Activated T-cell treated with anti-CD3 and anti-CD28 coated beads for 24 hours (primary cell): ENCODE results near the gene EMP2.
"Not testable (repeated sequence)": the region's sequence is repeated elsewhere in the genome, so short reads cannot be mapped to it uniquely, and the experiment has no call there.

ENCODE experiments used
- DNase-seq: peaks from one replicate; pipeline ENCODE4 v3.0.0-alpha.2; 2020; ENCODE audit warnings: low read depth

Gene EMP2

DNA sequence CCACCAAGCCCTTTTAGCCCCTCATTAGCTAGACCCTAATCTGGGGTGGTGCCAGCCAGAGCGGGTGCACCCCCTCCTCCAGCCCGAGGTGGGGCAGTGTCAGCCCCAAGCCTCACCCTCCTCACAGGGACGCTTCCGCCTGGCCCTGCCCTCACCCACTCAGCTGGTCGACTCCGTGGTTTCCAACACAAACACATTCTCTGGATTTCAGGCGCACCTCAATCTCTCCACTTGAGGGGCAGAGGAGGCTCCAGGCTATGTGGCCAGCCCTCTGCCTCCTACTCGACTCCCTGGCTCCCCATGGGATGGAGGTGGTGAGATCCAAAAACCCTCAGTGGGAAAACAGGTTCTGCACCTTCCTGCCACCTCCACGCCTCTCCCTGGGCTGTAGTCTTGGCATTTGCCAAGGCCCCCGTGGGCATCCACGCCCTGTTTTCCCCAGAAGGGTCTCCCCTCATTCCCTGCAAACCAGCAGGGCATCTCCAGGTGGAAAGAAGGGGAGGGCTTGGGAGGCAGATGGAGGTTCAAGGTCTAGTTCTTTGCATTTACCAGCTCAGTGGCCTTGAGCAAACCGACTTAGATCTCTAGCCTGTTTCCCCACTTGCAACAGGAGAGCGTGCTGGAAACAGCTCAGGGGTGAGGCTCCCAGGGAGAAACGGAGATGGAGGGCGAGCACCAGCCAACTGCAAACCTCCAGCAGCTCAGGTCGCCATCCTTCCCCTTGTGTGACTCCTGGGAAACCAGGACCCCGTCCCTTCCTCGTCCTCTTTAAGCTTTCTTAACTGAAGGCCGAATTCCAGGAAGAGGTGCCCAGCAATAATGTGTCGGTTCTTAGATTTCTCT lies 1.7 kb downstream of the EMP2 start:
- DNase-seq: no peak

DNA sequence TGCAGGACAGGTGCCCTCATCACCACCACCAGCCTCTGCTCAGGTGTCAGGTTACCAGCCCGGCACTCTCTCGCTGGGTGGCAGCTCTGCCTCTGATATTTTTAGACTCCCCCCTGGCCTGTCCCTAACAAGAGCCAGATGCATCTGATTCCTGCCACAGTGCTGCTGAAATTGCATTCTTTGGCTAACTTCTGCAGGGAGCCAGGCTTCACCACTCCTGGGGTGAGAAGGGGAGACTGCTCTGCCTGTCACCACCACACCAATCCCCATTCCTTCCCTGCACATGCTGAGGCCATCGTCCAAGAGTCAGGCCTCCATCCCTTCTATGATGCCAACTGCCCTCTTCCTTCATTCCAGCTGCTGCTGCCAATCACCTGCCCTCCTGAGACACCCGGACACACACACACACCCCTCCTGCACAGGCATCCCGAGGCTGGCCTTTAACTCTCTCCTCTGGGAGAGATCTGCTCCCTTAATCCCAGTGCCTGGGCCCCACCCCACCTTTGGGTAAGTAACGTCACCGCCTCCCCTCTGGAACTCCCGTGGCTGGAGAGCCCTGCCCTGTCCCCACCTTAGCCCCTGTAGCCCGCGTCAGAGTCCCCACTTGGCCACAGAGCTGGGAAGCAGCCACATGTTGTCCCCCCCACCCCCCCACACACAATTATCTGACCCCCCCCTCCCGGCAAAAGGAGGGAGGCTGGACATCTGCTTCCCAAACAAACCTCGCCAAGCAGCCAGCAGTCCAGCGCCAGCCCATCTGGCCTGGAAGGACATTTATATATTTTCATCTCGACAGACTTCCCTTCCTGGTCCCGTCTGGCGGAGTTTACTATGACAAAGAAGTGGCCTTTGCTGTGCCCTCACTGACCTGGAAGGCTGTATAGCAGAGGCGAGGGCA lies 2.8 kb downstream of the EMP2 start:
- DNase-seq: no peak

DNA sequence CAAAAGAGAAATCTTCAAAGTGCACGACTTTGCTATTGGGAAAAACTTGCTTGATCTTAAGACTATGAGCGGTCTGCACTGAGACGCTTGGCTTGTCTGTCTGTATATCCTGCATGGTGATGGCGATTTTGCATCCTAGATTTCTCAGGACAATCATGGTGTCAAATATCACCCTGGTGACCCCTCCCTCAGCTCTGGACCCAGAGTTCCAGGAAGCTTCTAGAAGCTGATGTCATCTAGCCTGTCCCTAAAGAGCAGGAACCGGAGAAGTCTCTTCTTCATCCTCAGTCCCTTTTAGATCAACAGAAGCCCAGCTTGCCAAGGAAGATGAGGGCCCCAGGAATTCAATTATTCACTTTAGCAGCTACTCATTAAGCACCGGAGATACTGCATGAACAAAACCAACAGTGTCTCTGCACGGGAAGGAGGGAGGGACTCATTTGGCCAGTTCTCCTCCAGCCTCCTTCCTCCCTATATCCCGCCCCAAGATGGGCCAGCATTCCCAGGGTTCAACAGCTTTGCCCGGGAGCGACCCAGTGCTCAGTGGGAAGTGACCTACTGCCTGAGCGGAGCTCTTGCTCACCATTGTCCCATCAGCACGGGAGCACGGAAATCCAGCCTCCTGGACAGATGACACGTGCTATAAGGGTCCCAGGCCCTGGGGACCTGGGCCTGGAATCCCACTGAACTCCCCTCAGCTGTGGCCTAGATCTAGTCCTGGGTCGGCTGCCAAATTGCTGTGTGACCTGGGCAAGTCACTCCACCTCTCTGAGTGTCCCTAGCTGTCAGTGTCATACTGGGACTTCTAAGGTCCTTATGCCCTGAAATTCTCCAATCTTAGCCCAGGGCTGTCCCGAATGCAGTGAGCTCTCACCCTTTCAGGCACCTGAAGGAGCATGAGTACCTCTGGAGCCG lies 3.8 kb downstream of the EMP2 start:
- DNase-seq: no peak

DNA sequence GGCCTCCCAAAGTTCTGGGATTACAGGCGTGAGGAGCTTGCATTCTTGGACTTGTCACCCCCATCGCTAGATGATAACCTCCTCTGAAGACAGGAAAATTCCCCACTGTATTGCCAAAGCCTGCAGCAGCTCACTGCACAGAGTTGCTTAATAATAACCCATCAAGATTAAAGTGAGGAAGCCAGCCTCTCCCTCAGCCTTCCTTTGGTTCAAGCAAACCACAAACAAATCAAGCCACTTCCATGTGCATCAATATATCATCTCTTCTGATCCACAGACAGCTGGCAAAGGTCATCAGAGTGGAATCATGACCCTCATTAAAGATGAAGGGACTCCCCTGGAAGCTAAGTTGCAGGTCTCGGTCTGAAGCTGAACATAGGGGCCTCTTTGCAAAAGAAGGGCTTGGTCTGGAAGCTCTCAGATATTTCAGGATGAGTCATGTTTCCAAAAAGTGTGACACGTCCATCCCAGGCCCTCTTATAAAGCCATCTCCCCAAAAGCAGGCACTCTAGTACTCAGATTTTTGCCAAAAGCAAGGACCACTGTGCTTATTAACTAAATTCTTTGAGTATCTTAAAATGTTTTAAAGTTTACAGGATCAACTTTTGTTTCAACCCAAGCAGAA lies 4.8 kb downstream of the EMP2 start:
- DNase-seq: no peak

DNA sequence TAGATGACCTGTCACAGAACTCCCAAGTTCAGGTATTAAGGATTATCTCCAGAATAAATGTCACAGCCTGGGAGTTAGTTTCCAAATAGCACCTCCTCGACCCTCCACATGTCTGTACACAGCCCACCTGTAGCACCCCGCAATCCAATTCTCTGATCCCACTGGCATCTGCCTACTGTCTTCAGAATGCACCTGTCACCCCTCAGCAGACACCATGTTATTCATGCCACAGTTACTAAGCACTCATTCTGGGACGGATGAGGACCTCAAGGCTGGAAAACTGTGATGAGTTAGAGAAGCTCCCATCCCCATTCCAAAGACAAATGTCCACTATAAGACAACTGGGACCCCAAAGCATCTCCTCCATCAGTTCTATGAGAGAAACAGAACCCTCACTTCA lies 7.8 kb downstream of the EMP2 start:
- no peak for DNase-seq

DNA sequence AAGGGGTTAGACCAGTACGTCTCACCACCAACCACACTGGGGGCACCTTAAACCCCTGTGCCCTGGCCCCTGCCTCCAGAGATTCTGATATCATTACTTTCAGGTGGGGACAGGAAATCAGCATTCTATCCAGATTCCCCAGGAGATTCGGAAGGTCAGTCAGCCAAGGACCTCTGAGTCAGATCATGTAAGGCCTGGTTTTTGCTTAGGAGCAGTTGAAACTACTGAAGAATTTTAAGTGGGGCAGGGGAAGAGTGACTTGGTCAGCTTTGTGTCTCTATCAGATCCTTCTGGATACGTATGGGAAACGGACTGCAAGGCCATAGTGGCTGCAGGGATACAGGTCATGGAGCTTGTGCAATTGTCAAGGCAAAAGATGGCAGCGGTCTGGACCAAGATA lies 9.0 kb downstream of the EMP2 start:
- DNase-seq: no peak

DNA sequence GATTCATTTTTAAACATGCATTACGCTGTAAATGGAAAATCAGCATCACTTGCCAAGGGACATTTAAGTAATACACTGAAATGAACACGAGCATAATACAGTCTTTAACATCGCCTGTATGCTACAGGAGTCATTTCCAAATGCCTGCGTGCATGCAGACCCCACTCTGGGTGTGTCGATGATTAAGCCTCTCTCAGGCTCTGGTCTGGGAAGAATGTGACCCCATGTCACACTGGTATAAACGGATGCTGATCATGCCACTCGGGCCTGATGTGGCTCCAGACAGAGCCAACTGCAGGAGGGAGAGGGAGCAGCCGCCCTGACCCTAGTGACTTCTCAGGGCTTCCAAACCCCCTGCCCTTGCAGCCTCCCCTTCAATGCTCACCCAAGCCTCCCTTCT lies 10.8 kb downstream of the EMP2 start:
- DNase-seq: no peak

DNA sequence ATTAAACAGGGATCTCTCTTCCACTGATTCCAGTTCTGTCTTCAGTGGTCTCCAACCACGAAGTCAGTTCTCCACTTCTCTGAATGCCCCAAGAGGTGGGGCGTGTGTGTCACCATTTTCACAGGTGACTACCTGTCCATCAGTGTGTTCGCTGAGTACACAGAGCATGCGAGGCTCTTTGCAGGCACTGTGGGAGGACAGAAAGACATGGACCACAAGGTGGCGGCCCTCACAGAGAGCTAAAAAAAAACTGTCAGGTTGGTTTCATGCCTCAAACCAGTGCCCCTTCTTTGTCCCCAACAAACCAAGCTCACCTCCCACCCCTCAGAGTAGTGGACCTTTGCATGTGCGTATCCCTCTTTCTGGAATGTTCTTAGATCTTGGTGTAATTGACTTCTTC lies 13.8 kb downstream of the EMP2 start:
- DNase-seq: no peak

DNA sequence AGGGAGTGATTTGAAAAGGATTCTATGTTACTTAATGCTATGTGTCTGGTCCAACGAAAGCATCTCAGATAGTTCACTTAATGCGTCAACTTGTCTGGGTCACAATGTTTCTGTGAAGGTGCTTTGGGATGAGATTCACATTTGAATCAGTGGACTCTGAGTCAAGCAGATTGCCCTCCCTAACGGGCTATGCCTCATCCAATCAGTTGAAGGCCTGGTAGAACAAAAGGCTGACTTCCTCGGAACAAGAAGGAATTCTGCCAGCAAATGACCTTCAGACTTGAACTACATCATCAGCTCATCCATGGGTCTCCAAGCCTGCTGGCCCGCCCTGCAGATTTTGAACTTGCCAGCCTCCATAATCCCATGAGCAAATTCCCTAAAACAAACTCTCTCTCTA lies 15.2 kb downstream of the EMP2 start:
- DNase-seq: no peak

DNA sequence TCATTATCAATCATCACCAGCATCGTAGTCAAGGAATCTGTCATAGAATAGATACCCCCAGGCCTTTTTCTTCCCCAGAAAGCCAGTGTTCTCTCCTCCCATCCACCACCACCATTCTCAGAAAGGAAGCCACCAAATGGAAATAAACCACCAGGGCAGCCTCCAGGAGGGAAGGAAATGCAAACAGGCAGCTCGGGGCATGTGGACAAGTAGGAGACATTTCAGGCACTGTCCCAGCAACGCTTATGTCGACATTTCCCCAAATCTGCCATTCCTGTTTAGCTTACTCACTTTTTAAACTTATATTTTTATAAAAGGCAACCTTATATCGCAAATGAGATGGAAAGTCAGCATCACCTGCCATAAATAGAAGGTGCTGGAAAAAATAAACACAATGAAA lies 15.8 kb downstream of the EMP2 start:
- DNase-seq: no peak

DNA sequence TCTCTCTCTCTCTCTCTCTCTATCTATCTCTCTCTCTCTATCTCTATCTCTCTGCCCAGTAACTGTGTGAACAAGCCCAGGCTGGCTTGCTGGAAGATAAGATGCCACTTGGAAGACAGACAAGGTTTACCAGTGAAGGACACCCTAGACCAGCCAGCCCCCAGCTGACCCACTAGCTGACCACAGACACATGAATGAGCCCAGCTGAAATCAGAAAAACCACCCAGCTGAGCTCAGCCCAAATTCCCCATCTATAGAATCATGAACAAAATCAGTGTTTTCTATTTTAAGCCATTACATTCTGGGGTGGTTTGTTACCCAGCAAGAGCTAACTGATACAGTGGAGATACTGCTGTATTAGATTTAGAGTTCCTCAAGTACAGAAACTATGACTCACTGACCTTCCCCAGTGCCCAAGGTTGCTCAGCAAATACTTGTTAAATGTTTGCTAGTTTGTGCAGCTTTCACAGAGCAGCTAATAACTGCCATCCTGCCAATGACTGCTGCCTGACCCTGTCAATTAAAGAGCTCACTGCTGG lies 18.0 kb downstream of the EMP2 start:
- no peak for DNase-seq

DNA sequence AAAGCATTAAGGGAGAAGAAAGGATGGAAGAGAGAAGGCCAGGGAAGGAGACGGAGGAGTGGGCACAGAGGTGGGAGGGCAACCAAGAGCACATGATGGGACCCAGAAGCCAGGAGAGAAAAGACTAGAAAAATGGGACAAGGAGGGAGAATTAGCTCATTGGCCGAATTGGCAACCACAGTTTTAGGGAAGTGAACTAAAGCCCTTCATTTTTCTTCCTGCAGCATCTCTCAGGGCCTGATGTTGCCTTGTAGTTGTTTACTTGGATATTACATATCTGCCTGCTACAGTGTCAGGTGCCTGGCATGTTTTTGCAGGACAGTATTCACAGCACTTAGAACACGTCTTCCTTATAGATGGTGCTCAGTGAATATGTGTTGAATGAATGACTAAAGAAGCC lies 19.0 kb downstream of the EMP2 start:
- DNase-seq: no peak

DNA sequence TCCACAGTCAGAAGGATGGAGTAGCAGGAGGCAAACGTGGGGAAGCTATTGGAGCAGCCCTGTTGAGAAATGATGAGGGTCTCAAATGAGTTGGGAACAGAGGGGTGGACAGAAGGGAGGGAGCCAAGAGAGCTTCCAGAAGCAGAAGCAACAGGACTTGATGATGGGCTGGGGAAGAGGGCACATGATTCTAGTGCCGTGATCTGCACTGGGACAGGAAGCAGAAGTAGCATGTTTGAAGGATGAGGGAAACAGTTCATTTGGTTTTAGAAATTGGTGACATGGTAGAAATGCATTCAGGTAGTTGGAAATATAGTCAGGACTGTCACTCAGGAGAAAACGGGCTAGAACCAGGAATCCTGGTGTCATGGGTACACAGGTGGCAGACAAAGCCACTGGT lies 19.4 kb downstream of the EMP2 start:
- DNase-seq: no peak

DNA sequence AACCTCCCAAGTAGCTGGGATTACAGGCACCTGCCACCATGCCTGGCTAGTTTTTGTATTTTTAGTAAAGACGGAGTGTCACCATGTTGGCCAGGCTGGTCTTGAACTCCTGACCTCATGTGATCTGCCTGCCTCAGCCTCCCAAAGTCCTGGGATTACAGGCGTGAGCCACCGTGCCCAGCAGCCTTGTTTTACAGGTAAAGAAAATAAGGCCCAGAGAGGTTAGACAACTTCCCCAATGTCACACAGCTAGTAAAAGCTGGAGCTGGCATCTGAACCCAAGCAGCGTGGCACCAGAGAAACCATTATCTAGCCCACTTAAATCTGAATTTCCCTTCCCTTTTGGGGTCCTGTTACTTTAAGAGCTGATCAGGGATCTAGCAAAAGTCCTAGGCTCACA lies 20.6 kb downstream of the EMP2 start:
- not testable (repeated sequence) for DNase-seq

DNA sequence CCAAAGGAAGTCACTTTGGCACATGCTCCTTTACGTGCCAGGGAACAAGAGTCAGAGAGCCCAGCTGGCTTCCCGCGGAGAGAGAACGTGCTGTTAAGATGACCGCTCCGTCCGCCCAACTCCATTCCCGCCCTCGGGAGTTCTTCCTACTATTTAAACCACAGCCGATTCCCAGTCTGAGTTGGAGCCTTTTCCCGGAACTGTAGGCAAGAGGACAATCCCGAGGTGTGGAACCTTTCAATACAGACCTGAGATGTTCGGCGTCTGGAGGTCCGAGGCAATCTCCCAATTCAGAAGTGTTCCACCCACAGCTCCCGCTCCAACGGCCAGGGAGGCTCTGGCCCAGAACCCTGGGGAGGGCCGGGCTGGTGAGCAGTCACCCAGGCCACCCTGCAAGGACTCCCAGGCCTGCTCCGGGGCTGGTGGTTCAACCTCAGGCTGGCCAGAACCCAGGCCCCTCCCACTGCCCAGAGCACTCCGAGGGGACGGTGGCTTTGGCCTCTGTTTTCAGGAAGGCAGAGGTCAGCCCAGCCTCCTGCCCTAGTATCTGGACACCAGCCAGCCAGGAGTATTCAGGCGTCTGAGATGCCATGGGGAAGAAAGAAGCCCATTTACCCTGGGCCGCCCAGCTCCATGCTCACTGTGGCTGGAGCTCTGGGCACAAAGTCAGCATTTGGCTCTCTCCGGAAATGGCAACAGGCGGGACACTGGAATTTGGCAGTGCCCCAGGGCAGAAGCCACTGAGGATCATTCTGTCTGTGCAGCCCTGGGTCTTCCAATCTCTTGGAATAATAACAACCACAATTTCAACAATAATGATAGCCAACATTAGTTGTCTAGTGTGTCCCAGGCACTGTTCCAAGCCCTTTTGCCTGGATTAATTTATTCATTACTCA lies 21.4 kb downstream of the EMP2 start:
- DNase-seq: no peak

DNA sequence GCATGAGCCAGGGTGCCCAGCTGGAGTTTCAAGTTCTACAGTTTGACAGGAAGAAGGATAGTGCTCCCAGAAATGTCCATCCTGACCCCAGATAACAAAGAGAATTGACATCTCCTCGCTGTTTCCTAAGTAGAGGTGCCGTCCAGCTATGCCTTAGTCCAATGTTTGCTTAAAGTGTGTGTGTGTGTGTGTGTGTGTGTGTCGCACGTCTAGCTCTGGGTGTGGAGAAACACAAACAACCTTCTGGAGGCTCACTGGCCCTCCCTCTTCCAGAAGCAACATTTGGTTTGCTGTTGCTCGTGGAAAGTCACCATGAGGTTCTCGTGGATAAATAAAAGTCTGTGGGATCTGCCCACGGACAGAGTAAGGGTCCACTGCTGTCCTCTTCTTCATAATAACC lies 22.1 kb downstream of the EMP2 start:
- DNase-seq: no peak

DNA sequence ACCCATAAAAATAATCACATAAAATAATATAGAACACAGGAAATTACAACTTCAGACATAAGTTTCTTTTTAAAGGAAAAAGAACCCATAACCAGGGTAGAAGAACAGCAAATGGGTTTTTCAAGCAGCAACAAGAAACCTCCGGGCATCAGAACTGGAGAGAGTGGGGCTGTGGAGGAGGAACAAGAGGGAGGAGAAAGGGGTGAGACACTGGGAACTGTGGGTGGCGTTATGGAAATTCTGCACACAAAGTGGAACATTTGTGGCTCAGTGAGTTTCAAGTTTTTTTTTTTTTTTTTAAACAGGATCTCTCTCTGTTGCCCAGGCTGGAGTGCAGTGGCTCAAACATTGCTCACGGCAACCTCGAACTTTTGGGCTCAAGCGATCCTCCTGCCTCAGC lies 22.6 kb downstream of the EMP2 start:
- no peak for DNase-seq

DNA sequence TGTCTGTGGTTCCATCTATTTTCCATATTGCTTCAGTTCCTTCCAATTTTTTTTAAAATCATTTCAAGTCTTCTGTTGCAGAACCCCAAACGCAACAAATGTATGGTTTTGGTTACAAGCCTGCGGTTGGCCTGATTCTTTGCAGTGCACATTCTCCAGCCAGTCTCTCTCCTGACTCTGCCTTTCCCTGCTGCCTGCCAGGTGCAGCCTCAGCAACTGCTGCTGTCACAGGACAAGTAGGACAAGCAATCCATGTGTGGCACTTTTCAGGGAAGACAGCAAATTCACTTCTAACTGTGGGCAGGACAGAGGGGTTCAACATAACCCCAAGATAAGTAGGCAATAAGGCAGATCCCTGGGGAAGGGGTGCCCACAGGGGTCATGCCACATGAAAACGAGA lies 24.2 kb downstream of the EMP2 start:
- no peak for DNase-seq

DNA sequence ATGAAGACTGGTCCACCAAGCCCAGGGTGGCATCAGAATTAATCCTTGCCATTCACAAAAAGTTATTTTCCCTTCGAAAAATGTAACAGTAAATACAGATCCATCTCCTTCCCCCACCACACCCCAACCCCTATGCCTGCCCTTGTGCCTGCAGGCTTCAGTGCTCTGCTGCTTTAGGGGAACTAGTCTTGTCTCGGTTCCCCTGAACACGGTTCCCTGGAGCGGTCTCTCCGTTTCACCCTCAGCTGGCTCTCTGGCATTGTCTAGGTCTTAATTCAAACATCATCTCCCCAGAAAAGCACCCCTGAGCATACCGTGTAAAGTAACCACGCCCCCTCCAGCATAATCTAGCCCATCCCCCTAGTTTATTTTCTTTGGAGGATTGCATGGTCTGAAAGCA lies 25.8 kb downstream of the EMP2 start:
- no peak for DNase-seq

DNA sequence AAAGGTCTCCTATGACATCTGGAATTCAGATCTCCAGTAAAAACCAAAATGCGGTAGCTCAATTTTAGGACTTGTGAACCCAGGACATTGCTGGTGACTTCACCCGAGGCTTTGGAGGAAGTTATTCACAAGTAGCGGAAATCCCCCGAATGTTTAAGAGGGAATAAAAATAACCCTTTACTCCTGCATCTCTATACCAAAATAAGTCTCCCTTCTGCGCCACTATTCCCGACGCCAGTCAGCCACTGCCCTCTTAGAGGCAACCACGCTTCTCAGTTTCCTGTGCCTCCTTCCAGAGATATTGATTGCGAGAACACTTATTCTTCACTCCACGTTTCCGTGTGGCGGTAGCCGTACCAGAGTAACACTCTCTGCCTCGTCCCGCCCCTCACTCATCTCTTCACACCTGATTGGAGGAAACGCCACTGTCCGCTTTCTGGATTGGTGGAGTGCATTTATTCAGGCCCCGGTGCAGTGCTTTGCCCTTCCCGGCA lies 27.4 kb downstream of the EMP2 start:
- DNase-seq: peak; percentile 32
